ENCODE measurements around the gene ADARB1.

ADARB1 gene

GRCh38 chr21:45222001-45222400 lies 147.6 kb downstream of the ADARB1 start:
- Histone ChIP-seq H3K4me3 (ENCODE audit: low read depth, low read length) (no peak overlapping the region), H3K36me3 (ENCODE audit: control insufficient read depth in 2 of 2, insufficient read depth in 1 of 2, low read length in 2 of 2) (peaks cover 0 to 6% of the 10 kb centered on the region in 2 experiments; a peak in 1 of 3 replicates), H3K9me3 (ENCODE audit: control insufficient read depth, insufficient read depth, low read depth, low read length) (no peaks in the 10 kb centered on the region), H3K27ac (ENCODE audit: extremely low read depth, low read depth, low read length) (no peak overlapping the region), H3K4me1 (ENCODE audit: control insufficient read depth, insufficient read depth, low read length) (no peaks in the 10 kb centered on the region)
- ChIA-PET CTCF (interaction anchor here (0.5 kb wide), 1 partner anchor 69 kb away, joined by 3 read pairs; no protein-coding TSS in a partner anchor), POLR2A (no interaction called here)
- TF ChIP-seq ZNF561 (tag by site-specific recombination; IDR thresholded peaks at IDR 0.05; ENCODE audit: borderline replicate concordance): no peak
- TF ChIP-seq INSM2 (tag by site-specific recombination; IDR thresholded peaks at IDR 0.05): no peak
- TF ChIP-seq ZNF521 (tag by site-specific recombination; IDR thresholded peaks at IDR 0.05): no peak
- no peak for TF ChIP-seq ZNF175 (tag by site-specific recombination; IDR thresholded peaks at IDR 0.05)
- TF ChIP-seq KLF7 (tag by site-specific recombination; IDR thresholded peaks at IDR 0.05; ENCODE audit: borderline replicate concordance): no peak
- TF ChIP-seq ZNF785 (tag by site-specific recombination; IDR thresholded peaks at IDR 0.05): no peak
- TF ChIP-seq SALL2 (tag by site-specific recombination; IDR thresholded peaks at IDR 0.05; ENCODE audit: borderline replicate concordance): no peak
- no peak for TF ChIP-seq ZNF629 (tag by site-specific recombination; IDR thresholded peaks at IDR 0.05)
- TF ChIP-seq ZIC2 (tag by site-specific recombination; IDR thresholded peaks at IDR 0.05): no peak
- no peak for TF ChIP-seq ZNF280D (tag by site-specific recombination; IDR thresholded peaks at IDR 0.05)
- TF ChIP-seq AEBP2 (tag by site-specific recombination; IDR thresholded peaks at IDR 0.05; ENCODE audit: borderline replicate concordance): no peak
- TF ChIP-seq ZNF433 (tag by site-specific recombination; IDR thresholded peaks at IDR 0.05; ENCODE audit: low read depth): no peak
- TF ChIP-seq KLF17 (tag by site-specific recombination; IDR thresholded peaks at IDR 0.05): no peak
- TF ChIP-seq RBAK (tag by site-specific recombination; IDR thresholded peaks at IDR 0.05): no peak
- TF ChIP-seq ZNF701 (tag by site-specific recombination; IDR thresholded peaks at IDR 0.05): no peak
- TF ChIP-seq ZNF529 (tag by site-specific recombination; IDR thresholded peaks at IDR 0.05; ENCODE audit: insufficient replicate concordance): no peak
- TF ChIP-seq ZNF670 (tag by site-specific recombination; IDR thresholded peaks at IDR 0.05; ENCODE audit: low read depth): no peak
- TF ChIP-seq ZBTB48 (tag by site-specific recombination; IDR thresholded peaks at IDR 0.05): no peak
